Stimulated activated naive CD4-positive, alpha-beta T cell treated with Interleukin-2 at 50 U/mL for 16 hours (primary cell): ENCODE data around the gene RBM20.

ENCODE experiments used
- DNase-seq: peaks from one replicate; lab custom pipeline; 2025; lab: John Stamatoyannopoulos, UW

RBM20 gene

GRCh38 chr10:110789604-110790433 lies 145.7 kb downstream of the RBM20 start:
- no peak for DNase-seq

DNA sequence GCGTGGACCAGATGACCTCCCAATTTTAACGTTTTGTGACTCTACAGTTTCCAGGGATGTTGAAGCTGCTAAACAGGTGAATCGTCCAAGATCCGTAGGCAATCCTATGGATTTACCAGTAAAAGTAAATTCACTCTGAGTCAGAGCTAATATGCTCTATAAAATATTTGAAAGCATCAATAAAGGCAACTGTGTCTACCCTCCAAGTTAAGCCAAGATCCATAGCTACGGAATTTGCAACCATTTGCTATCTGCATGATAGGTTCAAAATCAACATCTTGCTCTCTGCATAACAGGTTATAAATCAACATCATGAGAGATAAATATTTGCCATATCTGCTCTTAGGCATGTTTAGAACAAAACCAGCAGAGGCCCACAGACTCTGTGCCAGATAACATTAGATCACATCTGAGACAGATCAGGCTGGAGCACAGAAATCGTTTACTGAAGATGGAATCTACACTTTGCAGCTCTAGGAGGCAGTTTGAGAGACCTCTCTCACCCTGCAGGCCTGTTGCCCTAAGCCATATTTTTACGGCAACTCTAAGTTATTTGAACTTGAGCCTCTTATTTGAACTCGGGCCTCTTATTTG lies 146.9 kb downstream of the RBM20 start:
- no peak for DNase-seq

- no peak for DNase-seq
Measured at GRCh38 chr10:110791541-110792073, 147.5 kb downstream of the RBM20 start.

DNA sequence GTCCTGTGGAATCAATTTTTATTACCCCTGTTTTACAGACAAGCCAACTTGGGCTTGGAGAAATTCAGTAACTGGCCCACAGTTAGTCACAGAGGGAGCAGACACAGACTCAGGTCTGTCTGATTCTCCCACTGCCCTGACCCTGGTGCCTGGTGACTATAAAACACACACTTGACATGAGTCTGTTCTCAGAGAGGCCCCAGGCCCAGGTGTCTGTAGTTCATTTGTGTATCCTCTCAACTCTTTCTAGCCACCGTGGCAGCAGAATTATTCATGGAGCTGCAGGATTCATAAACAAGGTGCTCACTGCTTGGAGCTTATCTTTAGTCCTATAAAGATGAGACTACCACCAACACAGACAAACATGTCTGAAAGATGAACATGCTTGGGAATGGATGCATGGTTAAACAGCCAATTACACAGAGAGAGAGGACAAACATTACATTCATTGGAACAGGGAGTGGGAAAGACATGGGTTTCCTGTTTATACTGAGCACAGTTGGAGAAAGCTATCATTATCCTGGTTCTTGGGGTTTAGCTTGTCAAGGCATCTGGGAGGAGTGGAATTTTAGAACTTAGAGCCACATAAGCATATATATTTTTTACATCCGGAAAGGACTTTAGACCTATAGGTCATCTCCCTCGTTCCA lies 148.5 kb downstream of the RBM20 start:
- no peak for DNase-seq

DNA sequence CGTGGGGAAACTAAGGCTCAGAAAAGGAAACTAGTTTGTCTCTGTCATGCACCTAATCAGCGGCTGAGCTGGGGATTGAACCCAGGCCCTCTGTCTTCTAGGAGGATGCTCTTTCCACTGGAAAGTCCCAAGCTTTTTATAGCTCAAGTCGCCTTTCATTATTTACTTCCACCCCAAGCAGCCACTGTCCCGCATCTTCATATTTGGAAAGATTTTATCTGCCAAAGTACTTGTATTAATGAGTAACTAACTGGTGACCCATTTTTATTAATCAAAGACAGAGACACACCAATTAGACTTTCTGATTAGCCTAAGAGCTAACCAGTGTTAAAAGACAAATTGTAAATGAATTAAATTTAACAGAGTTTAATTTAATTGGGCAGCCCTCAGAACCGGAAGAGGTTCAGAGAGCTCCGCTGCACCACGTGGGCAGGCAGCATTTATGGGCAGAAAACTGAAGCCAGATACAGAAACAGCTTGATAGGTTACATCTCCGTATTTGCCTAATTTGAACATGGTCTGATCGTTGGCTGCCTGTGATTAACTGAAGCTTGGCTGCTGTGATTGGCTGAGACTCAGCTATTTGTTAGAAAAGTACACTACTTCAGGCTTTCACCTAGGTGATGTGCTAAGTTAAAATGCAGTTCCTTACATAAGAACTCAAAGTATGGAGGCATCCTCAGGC lies 149.1 kb downstream of the RBM20 start:
- DNase-seq = no peak

- DNase-seq = no peak
Measured at GRCh38 chr10:110793886-110794285, 149.8 kb downstream of the RBM20 start.

- no peak for DNase-seq
Measured at GRCh38 chr10:110794808-110795207, 150.7 kb downstream of the RBM20 start.

GRCh38 chr10:110797416-110797815 lies 153.3 kb downstream of the RBM20 start:
- no peak for DNase-seq

DNA sequence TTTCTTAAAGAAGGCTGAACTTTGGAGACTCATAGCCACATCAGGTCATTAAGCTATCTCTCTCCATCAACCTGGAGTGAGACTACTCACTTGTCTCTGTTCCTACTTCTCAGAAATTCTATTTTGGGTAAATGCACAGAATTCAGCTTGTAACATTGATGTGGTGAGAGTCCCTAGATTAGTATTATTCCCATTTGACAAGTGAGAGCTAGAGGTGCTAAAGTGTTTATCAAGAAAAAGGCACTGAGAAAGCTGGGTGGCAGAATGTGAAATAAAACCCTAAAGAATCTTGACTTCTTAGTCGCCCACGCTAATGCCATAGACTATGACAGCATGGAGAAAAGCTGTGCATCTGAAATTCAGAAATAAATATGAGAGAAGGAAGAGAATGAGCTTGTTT lies 154.2 kb downstream of the RBM20 start:
- no peak for DNase-seq

DNA sequence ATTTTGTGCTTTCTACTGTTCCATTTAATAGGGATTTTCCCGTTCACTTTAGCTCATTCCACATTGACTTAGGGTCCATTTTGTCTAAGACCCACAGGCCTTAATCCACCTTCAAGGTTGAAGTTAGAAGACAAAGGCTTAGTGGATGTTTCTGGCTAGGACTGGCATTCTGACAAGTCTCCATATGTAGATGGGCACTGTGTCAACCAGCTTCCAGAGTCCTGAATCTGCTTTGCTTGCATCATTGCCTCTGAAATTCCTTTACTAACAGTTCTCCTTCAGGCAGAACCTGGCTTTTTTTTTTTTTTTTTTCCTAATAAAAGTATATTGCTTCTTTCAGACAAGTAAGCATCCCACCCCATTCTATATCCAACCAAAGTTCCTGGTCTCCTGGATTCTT lies 158.0 kb downstream of the RBM20 start:
- DNase-seq = no peak

GRCh38 chr10:110802551-110803238 lies 158.6 kb downstream of the RBM20 start:
- no peak for DNase-seq

DNA sequence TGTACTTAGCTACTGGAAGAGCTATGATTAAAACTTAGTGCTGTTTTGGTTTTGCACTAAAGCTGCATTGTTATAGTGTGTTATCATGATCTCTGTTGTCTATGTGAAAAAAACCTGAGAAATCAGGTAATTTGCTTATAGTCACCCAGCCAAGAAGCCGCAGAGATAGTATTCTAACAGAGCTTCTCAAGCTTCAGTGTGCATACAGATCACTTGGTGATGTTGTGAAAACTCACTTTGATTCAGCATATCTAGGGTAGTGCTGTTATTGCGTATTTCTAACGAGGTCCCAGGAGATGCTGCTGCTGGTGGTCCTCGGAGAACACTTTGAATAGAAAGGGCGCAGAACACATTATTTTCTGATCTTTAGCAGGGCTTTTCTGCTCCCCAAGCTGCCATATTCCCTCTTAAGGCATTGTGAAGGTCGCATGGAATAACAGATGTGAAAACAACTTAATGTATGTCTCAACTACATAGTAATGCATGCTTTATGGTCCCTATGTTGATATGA lies 159.2 kb downstream of the RBM20 start:
- DNase-seq = no peak

GRCh38 chr10:110803830-110804338 lies 159.7 kb downstream of the RBM20 start:
- DNase-seq = no peak

- DNase-seq = no peak
Measured at GRCh38 chr10:110804376-110804775, 160.2 kb downstream of the RBM20 start.

DNA sequence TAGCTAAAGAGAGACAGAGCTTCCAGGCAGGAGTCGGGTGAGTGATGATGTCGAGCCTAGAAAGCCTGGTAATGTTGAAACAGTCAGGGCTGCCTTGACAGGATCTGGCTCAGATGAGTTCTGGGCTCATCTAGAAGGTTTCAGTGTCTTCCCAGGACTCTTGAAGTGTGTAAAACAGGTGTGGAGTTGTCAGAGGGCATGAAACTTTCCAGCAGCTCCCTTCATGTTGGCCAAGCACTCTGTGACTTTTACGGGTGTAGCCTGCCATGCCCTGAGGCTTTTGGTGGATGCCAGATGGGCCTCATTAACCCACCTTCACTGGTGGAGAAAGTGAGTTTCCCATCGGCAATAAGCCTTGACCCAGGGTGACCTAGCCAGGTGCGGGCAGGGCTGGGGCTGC lies 161.2 kb downstream of the RBM20 start:
- DNase-seq = no peak

- DNase-seq = no peak
Measured at GRCh38 chr10:110806335-110806734, 162.2 kb downstream of the RBM20 start.

DNA sequence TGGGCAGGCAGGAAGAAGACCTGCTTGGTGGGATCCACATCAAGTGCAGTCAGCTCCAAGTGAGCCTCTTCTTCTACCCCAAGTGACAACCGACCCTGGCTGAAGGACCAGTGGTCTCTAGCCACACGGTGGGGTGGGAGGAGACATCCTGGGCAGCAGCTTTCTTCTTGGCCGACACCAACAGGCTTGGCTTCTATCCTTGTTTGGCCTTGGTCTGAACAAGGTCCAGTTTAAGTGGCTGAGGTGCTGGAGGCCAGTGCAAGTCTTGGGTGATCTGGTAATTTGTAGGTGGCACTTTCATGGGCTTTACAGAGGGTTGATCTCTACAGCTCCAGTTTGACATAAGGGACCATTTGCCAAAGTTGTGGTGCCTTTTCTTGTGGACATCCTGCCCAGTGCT lies 164.0 kb downstream of the RBM20 start:
- no peak for DNase-seq

GRCh38 chr10:110808615-110809014 lies 164.5 kb downstream of the RBM20 start:
- no peak for DNase-seq

DNA sequence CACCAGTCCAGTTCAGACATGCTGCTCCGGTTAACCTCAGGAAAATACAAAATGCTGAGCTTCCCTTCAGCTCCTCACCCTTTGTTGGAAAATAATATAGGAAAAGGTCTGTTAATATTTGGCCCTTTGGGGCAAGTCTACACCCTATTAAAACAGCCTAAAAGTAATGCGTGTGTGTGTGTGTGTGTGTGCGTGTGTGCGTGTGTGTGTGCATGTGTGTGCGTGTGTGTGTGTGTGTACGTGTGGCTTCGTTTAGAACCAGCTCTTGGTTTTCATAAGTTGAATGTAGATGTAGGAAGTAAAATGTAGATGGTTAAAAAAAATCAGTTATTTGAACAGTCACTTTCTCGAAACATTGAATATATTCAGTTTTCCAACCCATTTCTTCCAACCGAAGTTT lies 166.5 kb downstream of the RBM20 start:
- DNase-seq = no peak

- DNase-seq = no peak
Measured at GRCh38 chr10:110811791-110812581, 167.8 kb downstream of the RBM20 start.

- DNase-seq = no peak
Measured at GRCh38 chr10:110812583-110812982, 168.4 kb downstream of the RBM20 start.
